NCI-H1436 (cell line): ENCODE measurements around the gene DCAF5.
A peak's percentile ranks its signal among the peaks of the same experiment; 100 is the strongest.
"Not testable (repeated sequence)": the region's sequence is repeated elsewhere in the genome, so short reads cannot be mapped to it uniquely, and the experiment has no call there.

ENCODE experiments used
- DNase-seq: peaks from one replicate; lab custom pipeline; 2025; lab: John Stamatoyannopoulos, UW

Gene DCAF5

GRCh38 chr14:69096781-69097475 is 56.0 kb downstream of the DCAF5 start:
- no peak for DNase-seq

GRCh38 chr14:69096246-69096645 is 56.7 kb downstream of the DCAF5 start:
- no peak for DNase-seq

- no peak for DNase-seq
Measured at GRCh38 chr14:69094481-69094880, 58.4 kb downstream of the DCAF5 start.

- no peak for DNase-seq
Measured at GRCh38 chr14:69093631-69094421, 59.1 kb downstream of the DCAF5 start.

GRCh38 chr14:69092840-69093422 is 60.0 kb downstream of the DCAF5 start:
- no peak for DNase-seq

GRCh38 chr14:69091695-69092094 is 61.2 kb downstream of the DCAF5 start:
- DNase-seq, result no peak

- DNase-seq, result no peak
Measured at GRCh38 chr14:69091006-69091405, 61.9 kb downstream of the DCAF5 start.

GRCh38 chr14:69090187-69090789 is 62.6 kb downstream of the DCAF5 start:
- peak; percentile 30 for DNase-seq

GRCh38 chr14:69089046-69089445 is 63.9 kb downstream of the DCAF5 start:
- DNase-seq, result no peak

GRCh38 chr14:69088586-69088985 is 64.3 kb downstream of the DCAF5 start:
- DNase-seq, result no peak

- DNase-seq, result no peak
Measured at GRCh38 chr14:69087061-69087461, 65.9 kb downstream of the DCAF5 start.

- no peak for DNase-seq
Measured at GRCh38 chr14:69086537-69086936, 66.4 kb downstream of the DCAF5 start.

- DNase-seq, result no peak
Measured at GRCh38 chr14:69084023-69084422, 68.9 kb downstream of the DCAF5 start.

- no peak for DNase-seq
Measured at GRCh38 chr14:69083181-69083580, 69.7 kb downstream of the DCAF5 start.

- DNase-seq, result no peak
Measured at GRCh38 chr14:69081271-69081670, 71.6 kb downstream of the DCAF5 start.

- DNase-seq, result no peak
Measured at GRCh38 chr14:69079747-69080146, 73.2 kb downstream of the DCAF5 start.

- DNase-seq, result no peak
Measured at GRCh38 chr14:69079188-69079742, 73.7 kb downstream of the DCAF5 start.

GRCh38 chr14:69077841-69078240 is 75.1 kb downstream of the DCAF5 start:
- no peak for DNase-seq

- DNase-seq, result not testable (repeated sequence)
Measured at GRCh38 chr14:69077185-69077584, 75.7 kb downstream of the DCAF5 start.

- DNase-seq, result no peak
Measured at GRCh38 chr14:69076341-69076740, 76.6 kb downstream of the DCAF5 start.

GRCh38 chr14:69073915-69074314 is 79.0 kb downstream of the DCAF5 start:
- no peak for DNase-seq

- no peak for DNase-seq
Measured at GRCh38 chr14:69073429-69073828, 79.5 kb downstream of the DCAF5 start.
